ENCODE measurements around the gene LPXN.

The LPXN gene

GRCh38 chr11:58511636-58512035 is 64.0 kb downstream of the LPXN start:
- no peak for DNase-seq

- no peak for DNase-seq
Observed at GRCh38 chr11:58509748-58510147, 65.9 kb downstream of the LPXN start.

GRCh38 chr11:58508814-58509213 is 66.8 kb downstream of the LPXN start:
- DNase-seq, result no peak

- DNase-seq, result no peak
Observed at GRCh38 chr11:58508005-58508404, 67.7 kb downstream of the LPXN start, which contains the start of gene OR5B21. Gene OR5B21, minus strand, starts transcription at chr11:58508105. Its CDS starts 0 bp downstream, at chr11:58508105.

- no peak for DNase-seq
Observed at GRCh38 chr11:58507355-58507754, 68.3 kb downstream of the LPXN start.

GRCh38 chr11:58506935-58507334 is 68.7 kb downstream of the LPXN start:
- no peak for DNase-seq

GRCh38 chr11:58505849-58506248 is 69.8 kb downstream of the LPXN start:
- DNase-seq, result no peak

GRCh38 chr11:58504232-58504631 is 71.4 kb downstream of the LPXN start:
- no peak for DNase-seq

GRCh38 chr11:58503361-58503856 is 72.2 kb downstream of the LPXN start:
- no peak for DNase-seq

- no peak for DNase-seq
Observed at GRCh38 chr11:58502004-58502403, 73.7 kb downstream of the LPXN start.

GRCh38 chr11:58498464-58498863 is 77.2 kb downstream of the LPXN start:
- DNase-seq, result no peak

- DNase-seq, result no peak
Observed at GRCh38 chr11:58497951-58498350, 77.7 kb downstream of the LPXN start.

- no peak for DNase-seq
Observed at GRCh38 chr11:58495906-58496305, 79.8 kb downstream of the LPXN start.

- DNase-seq, result no peak
Observed at GRCh38 chr11:58494101-58494500, 81.6 kb downstream of the LPXN start.

GRCh38 chr11:58493676-58494075 is 82.0 kb downstream of the LPXN start:
- no peak for DNase-seq

- DNase-seq, result no peak
Observed at GRCh38 chr11:58490827-58491226, 84.8 kb downstream of the LPXN start.

GRCh38 chr11:58487170-58487569 is 88.5 kb downstream of the LPXN start:
- no peak for DNase-seq

- DNase-seq, result no peak
Observed at GRCh38 chr11:58485961-58486360, 89.7 kb downstream of the LPXN start.

Data from GF-D8 (cell line).